WI38 (cell line): ENCODE results near the gene SAP30BP.

ENCODE experiments used
- H3K4me3 ChIP-seq: 2 replicates; pipeline ENCODE4 v1.5.1; 2011; ENCODE audit warnings: low read depth, mild to moderate bottlenecking, control low read depth, low read length
- CTCF ChIP-seq: IDR thresholded peaks from 2 replicates; pipeline ENCODE4 v1.5.1; 2012; ENCODE audit warnings: low read depth, mild to moderate bottlenecking, control low read depth, low read length

The SAP30BP gene

GRCh38 chr17:75684924-75685323 lies 17.8 kb downstream of the SAP30BP start:
- no peak for TF ChIP-seq CTCF
- H3K4me3 ChIP-seq: no peak overlapping the region

GRCh38 chr17:75685499-75685898 lies 18.4 kb downstream of the SAP30BP start:
- TF ChIP-seq CTCF: no peak
- H3K4me3 ChIP-seq: no peak overlapping the region

GRCh38 chr17:75688209-75688825 lies 21.2 kb downstream of the SAP30BP start:
- no peak overlapping the region for H3K4me3 ChIP-seq
- no peak for TF ChIP-seq CTCF

- no peak for TF ChIP-seq CTCF
- H3K4me3 ChIP-seq: no peak overlapping the region
Measured at GRCh38 chr17:75689441-75689873, 22.3 kb downstream of the SAP30BP start.

GRCh38 chr17:75691371-75691791 lies 24.2 kb downstream of the SAP30BP start:
- no peak overlapping the region for H3K4me3 ChIP-seq
- TF ChIP-seq CTCF: no peak

GRCh38 chr17:75691801-75692626 lies 24.9 kb downstream of the SAP30BP start:
- TF ChIP-seq CTCF: no peak
- no peak overlapping the region for H3K4me3 ChIP-seq

GRCh38 chr17:75692976-75693375 lies 25.8 kb downstream of the SAP30BP start:
- no peak for TF ChIP-seq CTCF
- H3K4me3 ChIP-seq: no peak overlapping the region
